Activated naive CD4-positive, alpha-beta T cell (primary cell): ENCODE results near the gene MYCN.
"Not testable (repeated sequence)": the region's sequence is repeated elsewhere in the genome, so short reads cannot be mapped to it uniquely, and the experiment has no call there.

Experiments
- DNase-seq, 4 experiments: peaks; one replicate each; lab custom pipeline; 2025; lab: John Stamatoyannopoulos, UW

MYCN gene

GRCh38 chr2:15939854-15940660 is at the start of gene MYCN:
TSS of gene MYCN (plus strand) at chr2:15940550. CDS start at chr2:15942065, 1,515 bp downstream.
- peak in 1 of 4 experiments; percentile 13 for DNase-seq

- DNase-seq, result no peak
Measured at GRCh38 chr2:15890936-15891905, 49.1 kb upstream of the MYCN start.

GRCh38 chr2:15892151-15892880 is 48.0 kb upstream of the MYCN start:
- DNase-seq, result no peak

- DNase-seq, result no peak
Measured at GRCh38 chr2:15893085-15893484, 47.3 kb upstream of the MYCN start.

- no peak for DNase-seq
Measured at GRCh38 chr2:15893689-15894480, 46.5 kb upstream of the MYCN start.

GRCh38 chr2:15894481-15895144 is 45.7 kb upstream of the MYCN start:
- DNase-seq, result no peak

- no peak for DNase-seq
Measured at GRCh38 chr2:15895615-15896469, 44.5 kb upstream of the MYCN start.

GRCh38 chr2:15896859-15897258 is 43.5 kb upstream of the MYCN start:
- no peak for DNase-seq

- DNase-seq, result no peak
Measured at GRCh38 chr2:15897431-15898098, 42.8 kb upstream of the MYCN start.

- DNase-seq, result no peak
Measured at GRCh38 chr2:15899327-15899612, 41.1 kb upstream of the MYCN start.

- DNase-seq, result no peak
Measured at GRCh38 chr2:15899751-15900493, 40.4 kb upstream of the MYCN start.

GRCh38 chr2:15901095-15901807 is 39.1 kb upstream of the MYCN start:
- no peak for DNase-seq

- no peak for DNase-seq
Measured at GRCh38 chr2:15901808-15902130, 38.6 kb upstream of the MYCN start.

GRCh38 chr2:15903910-15904309 is 36.4 kb upstream of the MYCN start:
- DNase-seq, result not testable (repeated sequence)

GRCh38 chr2:15905267-15905645 is 35.1 kb upstream of the MYCN start:
- DNase-seq, result no peak

GRCh38 chr2:15905986-15906491 is 34.3 kb upstream of the MYCN start:
- DNase-seq, result no peak

- DNase-seq, result no peak
Measured at GRCh38 chr2:15906778-15907177, 33.6 kb upstream of the MYCN start.
